Activated T-cell treated with anti-CD3 and anti-CD28 coated beads, Interleukin-2, amount 50 U/mL, for 24 hours (primary cell): Measurements from ENCODE around the gene GRIA3.
"Not testable (repeated sequence)": the region's sequence is repeated elsewhere in the genome, so short reads cannot be mapped to it uniquely, and the experiment has no call there.

Experiments
- DNase-seq: peaks from one replicate; pipeline ENCODE4 v3.0.0-alpha.2; 2020
- H3K27ac Mint-ChIP-seq: 2 replicates; pipeline ENCODE4 v1.8.0; 2020; ENCODE audit warnings: mild to moderate bottlenecking, mixed read lengths
- H3K27me3 Mint-ChIP-seq: 2 replicates; pipeline ENCODE4 v1.8.0; 2020; ENCODE audit warnings: mixed read lengths
- H3K36me3 Mint-ChIP-seq: 2 replicates; pipeline ENCODE4 v1.8.0; 2020; ENCODE audit warnings: low read depth, mixed read lengths
- H3K4me1 Mint-ChIP-seq: 2 replicates; pipeline ENCODE4 v1.8.0; 2020; ENCODE audit warnings: low read depth, mixed read lengths
- H3K4me3 Mint-ChIP-seq: 2 replicates; pipeline ENCODE4 v1.8.0; 2020; ENCODE audit warnings: mild to moderate bottlenecking, moderate library complexity, mixed read lengths
- H3K9me3 Mint-ChIP-seq: 2 replicates; pipeline ENCODE4 v1.8.0; 2020; ENCODE audit warnings: mixed read lengths

The GRIA3 gene

DNA sequence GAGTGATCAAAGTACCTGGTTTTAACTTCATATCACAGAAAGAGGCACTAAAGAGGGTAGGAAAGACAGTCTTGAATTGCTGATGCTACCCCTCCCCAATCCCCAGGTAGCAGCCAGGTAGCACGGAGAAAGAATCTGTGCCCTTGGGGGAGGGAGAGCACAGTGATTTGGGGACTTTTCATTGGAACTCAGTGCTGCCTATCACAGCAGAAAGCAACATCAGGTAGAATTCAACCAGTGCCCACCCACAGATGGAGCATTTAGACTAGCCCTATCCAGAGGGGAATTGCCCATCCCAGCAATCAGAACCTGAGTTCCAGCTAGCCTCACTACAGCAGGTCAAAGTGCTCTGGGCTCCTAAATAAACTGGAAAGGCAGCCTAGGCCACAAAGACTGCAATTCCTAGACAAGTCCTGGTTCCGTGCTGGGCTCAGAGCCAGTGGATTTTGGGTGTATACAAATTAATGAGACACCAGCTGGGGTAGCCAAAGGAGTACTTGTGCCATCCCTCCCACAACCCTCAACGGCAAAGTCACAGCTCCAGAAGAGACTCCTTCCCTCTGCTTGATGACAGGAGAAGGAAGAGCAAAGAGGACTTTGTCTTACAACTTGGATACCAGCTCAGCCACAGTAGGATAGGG, 320.7 kb downstream of the GRIA3 start:
- H3K4me3 Mint-ChIP-seq = no peak overlapping the region
- peaks cover 25% of the 10 kb centered on the region for H3K27me3 Mint-ChIP-seq
- H3K9me3 Mint-ChIP-seq = peaks cover 6% of the 10 kb centered on the region
- no peak for DNase-seq
- no peak overlapping the region for H3K27ac Mint-ChIP-seq
- H3K36me3 Mint-ChIP-seq = no peaks in the 10 kb centered on the region
- H3K4me1 Mint-ChIP-seq = no peaks in the 10 kb centered on the region

DNA sequence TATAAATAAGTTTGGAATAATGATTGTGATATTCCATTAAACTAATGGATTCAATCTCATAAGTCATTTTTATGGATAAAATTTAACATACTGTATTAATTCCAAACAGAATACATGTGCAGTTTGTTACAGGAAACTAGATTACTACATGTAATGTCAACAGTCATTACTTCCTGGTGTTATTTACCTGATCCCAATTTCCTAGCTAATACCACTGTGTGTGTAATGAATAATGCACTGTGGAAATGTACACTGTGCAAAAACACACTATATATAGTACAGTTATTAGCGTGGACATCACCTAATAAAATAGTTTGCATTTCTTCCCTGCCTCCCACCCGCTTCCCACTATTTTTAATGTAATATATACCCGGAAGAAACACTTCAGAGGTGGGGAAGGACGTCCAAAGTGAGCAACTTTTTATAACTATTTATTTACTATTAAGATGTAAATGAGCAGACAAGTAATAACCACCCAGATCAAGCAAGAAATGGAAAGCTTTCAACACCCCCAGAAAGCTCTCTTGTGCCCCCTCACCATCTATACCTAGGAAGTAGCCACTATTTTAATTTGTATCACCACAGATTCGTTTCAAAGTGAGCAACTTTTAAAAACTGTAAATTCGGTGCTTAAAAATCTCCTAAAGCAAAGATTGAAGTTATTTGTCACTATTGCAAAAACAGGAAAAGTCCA, 329.7 kb downstream of the GRIA3 start:
- DNase-seq = no peak
- Mint-ChIP-seq H3K4me1 (no peaks in the 10 kb centered on the region), H3K4me3 (peak overlapping the region; percentile 35), H3K27ac (no peak overlapping the region), H3K27me3 (no peaks in the 10 kb centered on the region), H3K9me3 (peaks cover 7% of the 10 kb centered on the region), H3K36me3 (no peaks in the 10 kb centered on the region)

DNA sequence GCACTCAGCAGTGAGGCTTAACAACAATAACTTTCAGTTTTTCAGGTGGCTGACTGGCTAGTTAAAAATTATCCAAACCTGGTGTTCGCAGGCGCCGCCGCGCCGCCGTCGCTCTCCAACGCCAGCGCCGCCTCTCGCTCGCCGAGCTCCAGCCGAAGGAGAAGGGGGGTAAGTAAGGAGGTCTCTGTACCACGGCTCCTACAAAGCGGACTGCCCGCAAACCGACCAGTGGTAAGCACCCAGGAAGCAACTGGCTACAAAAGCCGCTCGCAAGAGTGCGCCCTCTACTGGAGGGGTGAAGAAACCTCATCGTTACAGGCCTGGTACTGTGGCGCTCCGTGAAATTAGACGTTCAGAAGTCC, 330.2 kb downstream of the GRIA3 start:
- H3K4me1 Mint-ChIP-seq, H3K36me3 Mint-ChIP-seq, H3K27me3 Mint-ChIP-seq, H3K27ac Mint-ChIP-seq, H3K9me3 Mint-ChIP-seq, DNase-seq: not testable (repeated sequence)
- H3K4me3 Mint-ChIP-seq = peak overlapping the region; percentile 35

DNA sequence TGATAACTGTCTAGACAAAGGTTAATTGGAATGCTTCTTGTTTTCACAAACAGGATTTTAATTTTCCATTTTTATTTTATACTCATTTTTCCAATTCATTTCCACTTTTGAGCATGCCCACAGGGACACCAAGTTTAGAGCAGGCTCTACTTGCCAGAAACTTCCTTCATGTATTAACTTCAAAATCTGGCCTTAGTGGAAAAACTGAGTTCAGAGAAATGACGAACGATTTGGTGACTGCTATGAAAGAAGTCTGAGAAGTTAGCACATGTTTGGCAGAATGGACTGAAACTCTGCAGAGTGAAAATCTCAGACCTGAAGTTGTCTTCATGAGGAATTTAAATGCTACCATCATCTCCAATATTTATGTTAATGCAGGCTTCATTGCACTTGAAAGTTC, 334.7 kb downstream of the GRIA3 start:
- Mint-ChIP-seq H3K27me3 (no peaks in the 10 kb centered on the region), H3K4me3 (no peak overlapping the region), H3K36me3 (no peaks in the 10 kb centered on the region), H3K4me1 (no peaks in the 10 kb centered on the region), H3K27ac (no peak overlapping the region), H3K9me3 (peaks cover 12% of the 10 kb centered on the region)
- DNase-seq = no peak

DNA sequence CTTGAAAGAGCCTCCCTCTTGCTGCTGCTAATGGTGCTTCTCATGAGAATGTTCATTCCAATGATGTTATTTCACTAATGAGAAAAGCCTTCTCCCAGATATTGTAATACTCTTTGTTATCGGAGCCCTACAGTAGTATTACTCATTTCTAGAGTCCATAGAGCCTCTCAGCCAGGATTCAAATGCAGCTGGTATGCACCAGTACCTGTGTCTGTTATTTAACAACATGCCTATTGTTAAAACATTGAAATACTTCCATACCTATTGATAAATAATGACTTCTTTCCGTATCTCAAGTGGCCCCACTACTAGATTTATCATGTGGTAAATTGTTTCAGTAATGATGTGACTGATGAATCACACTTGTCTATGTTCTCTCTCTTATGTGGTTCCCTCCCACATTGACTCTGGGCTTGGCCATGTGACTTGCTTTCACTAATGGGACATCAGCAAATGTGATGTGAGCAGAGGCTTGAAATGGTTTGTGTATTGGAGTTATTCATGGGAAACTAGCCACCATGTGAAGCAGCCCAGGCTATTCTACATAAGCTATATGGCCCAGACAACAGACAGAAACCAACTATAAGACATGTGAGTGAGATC, 341.1 kb downstream of the GRIA3 start:
- Mint-ChIP-seq H3K9me3 (peaks cover 5% of the 10 kb centered on the region), H3K27me3 (peaks cover 14% of the 10 kb centered on the region), H3K4me3 (no peak overlapping the region), H3K27ac (no peak overlapping the region), H3K36me3 (no peaks in the 10 kb centered on the region), H3K4me1 (peaks cover 3% of the 10 kb centered on the region)
- no peak for DNase-seq

DNA sequence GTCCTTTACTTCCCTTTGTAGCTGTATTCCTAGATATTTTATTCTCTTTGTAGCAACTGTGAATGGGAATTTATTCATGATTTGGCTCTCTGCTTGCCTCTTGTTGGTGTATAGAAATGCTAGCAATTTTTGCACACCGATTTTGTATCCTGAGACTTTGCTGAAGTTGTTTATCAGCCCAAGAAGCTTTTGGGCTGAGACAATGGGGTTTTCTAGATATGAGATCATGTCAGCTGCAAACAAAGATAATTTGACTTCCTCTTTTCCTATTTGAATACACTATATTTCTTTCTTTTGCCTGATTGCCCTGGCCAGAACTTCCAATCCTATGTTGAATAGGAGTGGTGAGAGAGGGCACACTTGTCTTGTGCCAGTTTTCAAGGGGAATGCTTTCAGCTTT, 346.6 kb downstream of the GRIA3 start:
- peaks cover 18% of the 10 kb centered on the region for H3K9me3 Mint-ChIP-seq
- H3K27ac Mint-ChIP-seq, H3K36me3 Mint-ChIP-seq, DNase-seq, H3K4me1 Mint-ChIP-seq, H3K4me3 Mint-ChIP-seq: not testable (repeated sequence)
- H3K27me3 Mint-ChIP-seq = peaks cover 22% of the 10 kb centered on the region
